K562 (cell line): ENCODE measurements around the gene MAPT. TPM values are rescaled to one million over a fixed set of nuclear protein-coding genes. Genes with fewer than 3 reads are reported as not detected.

Experiments
- ATAC-seq: fragments of 200-7000 bp; cut with Tn5 transposase; 3 replicates; pipeline ENCODE4 v1.9.1; 2020; ENCODE audit warnings: moderate library complexity
- BruUV-seq: library from RNA; stranded (reverse); fragments of 400-500 nt; replicated peaks from 2 replicates; lab custom pipeline; 2021; lab: Mats Ljungman, UMichigan
- CTCF ChIA-PET: fragments of 300-600 bp; formaldehyde crosslinking; extraction: SDS; loops from one replicate; lab custom pipeline; 2021; ENCODE audit warnings: low intra/inter-chr PET ratio; lab: Yijun Ruan, JAX
- POLR2A ChIA-PET: fragments of 300-600, 350-650 bp; sonication (Branson Sonifier 250); formaldehyde crosslinking; extraction: SDS; loops from one replicate; lab custom pipeline; 2021; ENCODE audit warnings: antibody characterized with exemption, inconsistent platforms; lab: Yijun Ruan, JAX
- DNase-seq, 4 experiments: peaks; one replicate each; pipeline versions ENCODE4 v3.0.0 to v3.0.0-alpha.2; 2011 to 2018; ENCODE audit warnings: low spot score in 3 of 4, mixed read lengths in 3 of 4; ENCODE audit errors: extremely low read depth in 1 of 4
- FAIRE-seq: peaks from 2 replicates; lab custom pipeline; 2011; peaks lifted over from hg19 to GRCh38; lab: Jason Lieb, UNC
- H2AFZ ChIP-seq: 2 replicates; pipeline ENCODE4 v1.6.0; 2011; ENCODE audit warnings: low read depth, low read length, control low read depth, inconsistent platforms
- H3K27ac ChIP-seq: fragments of 200-600 bp; 3 replicates; pipeline ENCODE4 v1.8.0; 2011; ENCODE audit warnings: low read depth, mild to moderate bottlenecking, control low read depth, inconsistent platforms, low read length, moderate library complexity, mixed read lengths; ENCODE audit errors: extremely low read depth
- H3K27me3 ChIP-seq, 2 experiments: fragments of 300-600 bp in 1 of 2; 2 replicates in 1 of 2; 3 replicates in 1 of 2; pipeline versions ENCODE4 v1.6.0 to v1.8.0; 2011; ENCODE audit warnings: inconsistent platforms in 2 of 2, low read length in 2 of 2, mild to moderate bottlenecking in 1 of 2, mixed read lengths in 1 of 2, moderate library complexity in 1 of 2; ENCODE audit not compliant: control insufficient read depth in 2 of 2, insufficient read depth in 2 of 2
- H3K36me3 ChIP-seq: fragments of 300-600 bp; 3 replicates; pipeline ENCODE4 v1.8.0; 2011; ENCODE audit warnings: mild to moderate bottlenecking, low read length, inconsistent platforms; ENCODE audit not compliant: control insufficient read depth, insufficient read depth
- H3K4me1 ChIP-seq, 2 experiments: fragments of 200-600 bp in 1 of 2; replicated peaks in 1 of 2; 2 replicates in 1 of 2; 3 replicates in 1 of 2; pipeline versions ENCODE4 v1.5.1 to v1.8.0; 2011; ENCODE audit warnings: inconsistent platforms in 2 of 2, low read length in 2 of 2, mild to moderate bottlenecking in 1 of 2, mixed read lengths in 1 of 2, moderate library complexity in 1 of 2; ENCODE audit not compliant: control insufficient read depth in 2 of 2, insufficient read depth in 2 of 2
- H3K4me2 ChIP-seq: 2 replicates; pipeline ENCODE4 v1.6.1; 2011; ENCODE audit warnings: low read length, control low read depth, inconsistent platforms, mixed read lengths; ENCODE audit not compliant: insufficient read depth
- H3K4me3 ChIP-seq: fragments of 200-600 bp; sonication (generic), shearing (Covaris generic); 2 replicates; pipeline ENCODE4 v1.5.1; 2016; ENCODE audit warnings: control low read depth, inconsistent platforms
- H3K79me2 ChIP-seq: fragments of 200-600 bp; 3 replicates; pipeline ENCODE4 v1.8.0; 2011; ENCODE audit warnings: low read length, inconsistent platforms; ENCODE audit not compliant: control insufficient read depth, insufficient read depth
- H3K9ac ChIP-seq, 2 experiments: 2 replicates each; pipeline versions ENCODE4 v1.6.0 to v1.6.1; 2011; ENCODE audit warnings: low read depth in 2 of 2, low read length in 2 of 2, control low read depth in 1 of 2, inconsistent platforms in 1 of 2, mild to moderate bottlenecking in 1 of 2, mixed read lengths in 1 of 2; ENCODE audit not compliant: insufficient read depth in 1 of 2
- H3K9me1 ChIP-seq: one replicate; pipeline ENCODE4 v1.6.0; 2011; ENCODE audit warnings: inconsistent platforms, mild to moderate bottlenecking, low read length, moderate library complexity; ENCODE audit not compliant: control insufficient read depth, insufficient read depth
- H3K9me3 ChIP-seq: replicated peaks from 2 replicates; pipeline ENCODE4 v1.5.1; 2011; ENCODE audit warnings: low read depth, low read length, inconsistent platforms; ENCODE audit not compliant: control insufficient read depth, insufficient read depth
- H4K20me1 ChIP-seq: replicated peaks from 2 replicates; pipeline ENCODE4 v1.6.1; 2011; ENCODE audit warnings: low read length, inconsistent platforms, mixed read lengths; ENCODE audit not compliant: control insufficient read depth, insufficient read depth
- BRD9 ChIP-seq: fragments of 450-650 bp; IDR thresholded peaks from 2 replicates; pipeline ENCODE4 v1.6.1; 2018; ENCODE audit warnings: low read depth; ENCODE audit not compliant: partially characterized antibody
- GATAD2B ChIP-seq: fragments of 450-650 bp; IDR thresholded peaks from 2 replicates; pipeline ENCODE4 v1.6.1; 2017; ENCODE audit warnings: mild to moderate bottlenecking, borderline replicate concordance
- MYC ChIP-seq, 2 experiments: fragments of 250-450 bp in 1 of 2; sonication (Bioruptor Pico) in 1 of 2; IDR thresholded peaks; 2 replicates each; pipeline versions ENCODE4 v1.5.1 to v1.6.1; 2012 to 2021; ENCODE audit warnings: low read depth in 2 of 2, borderline replicate concordance in 1 of 2, improper control_type of control experiment in 1 of 2, low read length in 1 of 2, mild to moderate bottlenecking in 1 of 2, moderate library complexity in 1 of 2
- NELFE ChIP-seq: IDR thresholded peaks from 2 replicates; pipeline ENCODE4 v1.6.1; 2011; ENCODE audit warnings: mild to moderate bottlenecking; ENCODE audit not compliant: insufficient read depth, insufficient read length
- RBFOX2 ChIP-seq: fragments of 200-400 bp; formaldehyde crosslinking; IDR thresholded peaks from 2 replicates; pipeline ENCODE4 v1.6.1; 2017; ENCODE audit warnings: low read depth, mild to moderate bottlenecking, low read length, moderate library complexity
- YY1 ChIP-seq, 3 experiments: IDR thresholded peaks; 2 replicates each; pipeline ENCODE4 v1.6.1; 2011; ENCODE audit warnings: low read length in 2 of 3, mild to moderate bottlenecking in 2 of 3, moderate library complexity in 2 of 3, borderline replicate concordance in 1 of 3, control low read depth in 1 of 3, low read depth in 1 of 3; ENCODE audit not compliant: insufficient read depth in 3 of 3, insufficient replicate concordance in 2 of 3, control insufficient read depth in 1 of 3, insufficient read length in 1 of 3; ENCODE audit errors: extremely low read depth in 1 of 3
- WGBS: fragments of 100-300 bp; shearing (Covaris generic); methylation state at CpG from one replicate; pipeline ENCODE4 v1.1.6; 2016; ENCODE audit warnings: low coverage, mixed read lengths; ENCODE audit not compliant: insufficient coverage; ENCODE audit errors: missing lambda C conversion rate; 5-methylcytosine and 5-hydroxymethylcytosine counted together
- in situ Hi-C: fragments of 300-500 bp; cut with MboI; formaldehyde crosslinking; loops from 4 replicates; pipeline ENCODE4 v1.15.0; 2018; ENCODE audit warnings: inconsistent platforms, mixed read lengths
- intact Hi-C: fragments of 100-400 bp; cut with micrococcal nuclease; formaldehyde crosslinking; loops from 2 replicates; pipeline ENCODE4 v1.14.2; 2022
- polyA plus RNA-seq, 8 experiments: library from polyadenylated mRNA; depleted of rRNA in 4 of 8; stranded (reverse) in 5 of 8; unstranded in 3 of 8; fragments of >200 nt; fragmentation: Nextera tagmentation in 2 of 8; fragmentation: Illumina TruSeq in 1 of 8; extraction: Ambion mirVana in 2 of 8; extraction: Trizol in 1 of 8; gene quantifications; 2 replicates each; pipeline versions ENCODE4 v1.2.1 to v1.2.3, GENCODE V29; 2011 to 2014; ENCODE audit warnings: inconsistent platforms in 1 of 8, missing spikeins in 1 of 8
- total RNA-seq, 7 experiments: library from RNA; depleted of rRNA in 6 of 7; stranded (reverse); fragments of >200 nt in 6 of 7; fragmentation: Illumina TruSeq in 2 of 7; extraction: Trizol in 2 of 7; gene quantifications; 2 replicates each; pipeline versions ENCODE4 v1.2.1 to v1.2.3, GENCODE V29; 2011 to 2021; ENCODE audit warnings: low replicate concordance in 1 of 7

MAPT gene
- total and polyA plus RNA-seq, 9 of the 15 experiments (the other 6 are each of a cell fraction or from before 2014, with no cell fraction given): 0.04 to 1.1 (median 0.36) TPM

- Histone ChIP-seq H3K9me1 (no peaks in the 10 kb centered on the region), H3K79me2 (no peaks in the 10 kb centered on the region), H3K4me2 (no peak overlapping the region), H2AFZ (no peak overlapping the region), H4K20me1 (no peaks in the 10 kb centered on the region; the same call in 1 of the 2 replicates)
- no TSS peak for BruUV-seq
- FAIRE-seq: no peak
- intact Hi-C loops: no loop called here
- TF ChIP-seq BRD9: no peak
- no peak for TF ChIP-seq YY1 (IDR thresholded peaks at IDR 0.05; ENCODE audit: borderline replicate concordance in 1 of 3, control insufficient read depth in 1 of 3, extremely low read depth in 1 of 3, insufficient read depth in 3 of 3, insufficient read length in 1 of 3, insufficient replicate concordance in 2 of 3, low read depth in 1 of 3, low read length in 2 of 3)
- TF ChIP-seq MYC (IDR thresholded peaks at IDR 0.05; ENCODE audit: low read depth, low read length): no peak
- TF ChIP-seq MYC (CRISPR knock-in tag; IDR thresholded peaks at IDR 0.05; ENCODE audit: borderline replicate concordance, low read depth): no peak
- no peak for TF ChIP-seq NELFE
- no peak for TF ChIP-seq RBFOX2
- TF ChIP-seq GATAD2B: no peak
- TF ChIP-seq, all 486 proteins: peak for 0
- no peak overlapping the region for H3K9ac ChIP-seq
- no peak for ATAC-seq
- peaks cover 12 to 67% of the 10 kb centered on the region in 2 experiments; a peak in 4 of 5 replicates for H3K27me3 ChIP-seq
- peaks cover 0 to 13% of the 10 kb centered on the region in 2 experiments; a peak in 1 of 5 replicates for H3K4me1 ChIP-seq
- in situ Hi-C loops: loop anchor here (25.0 kb wide), 1 partner anchor 433 kb away; no protein-coding TSS in a partner anchor
- 6% methylated on average over 35 of the region's 35 CpGs for WGBS
- no peaks in the 10 kb centered on the region for H3K9me3 ChIP-seq
- ChIA-PET CTCF (no interaction called here), POLR2A (interaction anchor here (0.6 kb wide), 1 partner anchor 46 kb away, joined by 5 read pairs; no protein-coding TSS in a partner anchor)
- H3K36me3 ChIP-seq: no peaks in the 10 kb centered on the region
- DNase-seq: no peak
- no peak overlapping the region for H3K27ac ChIP-seq
- no peak overlapping the region for H3K4me3 ChIP-seq
Measured at GRCh38 chr17:45845376-45846185, 48.8 kb upstream of the MAPT start.
